T-helper 1 cell treated with Interleukin-12 subunit alpha and Interleukin-12 subunit beta and Interleukin-4 antibody, amounts not matched to agents 30 ng/mL and 1 ng/mL, for 36 hours (primary cell): ENCODE results near the gene MYL6. TPM values are rescaled to one million over a fixed set of nuclear protein-coding genes. Genes with fewer than 3 reads are reported as not detected.

Experiments used
- intact Hi-C: fragments of 100-400 bp; cut with micrococcal nuclease; formaldehyde crosslinking; loops from one replicate; pipeline ENCODE4 v1.15.1; 2024
- total RNA-seq: library from RNA; stranded (reverse); gene quantifications from 2 replicates; pipeline ENCODE4 v1.2.3, GENCODE V29; 2022

The MYL6 gene
- 1,662 and 1,663 TPM in 2 replicates for total RNA-seq

- intact Hi-C loops: loop anchor here (1.0 to 2.0 kb wide), 10 partner anchors 30 to 530 kb away; partner anchors contain the start of genes PA2G4, PTGES3, SPRYD4 and STAT2
Measured at GRCh38 chr12:56158029-56158925, at the start of gene MYL6. TSS of gene MYL6 (plus strand) at chr12:56158359. CDS start at chr12:56158402, 43 bp downstream.

DNA sequence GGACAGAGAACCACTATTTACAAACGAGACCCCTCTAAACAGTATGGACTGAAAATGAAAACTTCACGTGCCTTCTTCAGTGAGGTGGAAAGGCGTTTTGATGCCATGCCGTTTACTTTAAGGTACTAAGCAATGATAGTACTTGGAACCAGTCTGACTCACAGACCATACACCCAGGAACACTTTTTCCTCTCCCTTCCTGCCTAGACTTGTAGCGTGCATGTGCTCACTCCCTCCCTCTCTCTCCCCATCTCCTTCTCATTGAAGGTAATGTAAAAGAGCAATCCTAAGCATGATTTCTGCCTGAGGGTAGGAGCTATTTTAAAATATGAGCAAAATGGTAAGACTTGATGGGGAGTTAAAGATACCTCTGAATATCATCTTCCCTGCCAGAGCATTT lies 47.6 kb upstream of the MYL6 start:
- intact Hi-C loops: no loop called here

DNA sequence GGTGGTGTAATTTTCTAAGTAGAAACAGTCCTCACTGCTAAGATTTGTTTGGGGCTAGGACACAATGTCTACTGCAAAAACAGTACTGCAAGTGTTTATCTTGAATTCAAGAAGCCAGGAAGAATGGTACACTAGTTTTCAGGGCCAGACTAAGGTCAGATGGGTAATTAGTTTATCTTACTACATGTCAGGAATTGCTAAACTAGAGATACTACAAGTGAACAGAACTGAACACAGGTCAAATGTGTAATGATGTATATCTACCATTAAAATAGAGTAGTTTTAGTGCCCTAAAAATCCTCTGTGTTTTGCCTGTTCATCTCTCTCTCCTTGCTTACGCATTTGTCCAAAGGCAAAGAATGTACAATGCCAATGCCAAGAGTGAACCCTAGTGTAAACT lies 44.1 kb upstream of the MYL6 start:
- intact Hi-C loops: no loop called here

DNA sequence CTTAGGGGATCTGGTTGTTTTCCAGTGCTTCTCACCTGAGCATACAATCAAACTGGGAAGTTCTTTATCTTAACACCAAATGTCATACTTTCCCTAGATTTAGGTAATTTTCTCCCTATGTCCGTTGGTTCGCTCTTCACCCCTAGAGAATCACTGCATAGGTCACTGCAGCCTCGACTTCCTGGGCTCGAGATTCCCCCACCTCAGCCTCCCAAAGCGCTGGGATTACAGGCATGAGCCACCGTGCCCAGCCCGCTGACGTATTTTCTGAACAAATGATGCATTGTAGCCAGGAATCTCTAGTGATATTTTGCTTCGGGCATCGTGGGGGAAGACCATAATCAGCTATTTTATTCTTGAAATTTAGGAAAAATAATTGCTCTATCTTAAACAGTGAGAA lies 42.8 kb upstream of the MYL6 start:
- intact Hi-C loops: loop anchor here (5.0 kb wide), 3 partner anchors 972 to 1833 kb away; partner anchors contain the start of genes CBX5, HNRNPA1 and NAB2

DNA sequence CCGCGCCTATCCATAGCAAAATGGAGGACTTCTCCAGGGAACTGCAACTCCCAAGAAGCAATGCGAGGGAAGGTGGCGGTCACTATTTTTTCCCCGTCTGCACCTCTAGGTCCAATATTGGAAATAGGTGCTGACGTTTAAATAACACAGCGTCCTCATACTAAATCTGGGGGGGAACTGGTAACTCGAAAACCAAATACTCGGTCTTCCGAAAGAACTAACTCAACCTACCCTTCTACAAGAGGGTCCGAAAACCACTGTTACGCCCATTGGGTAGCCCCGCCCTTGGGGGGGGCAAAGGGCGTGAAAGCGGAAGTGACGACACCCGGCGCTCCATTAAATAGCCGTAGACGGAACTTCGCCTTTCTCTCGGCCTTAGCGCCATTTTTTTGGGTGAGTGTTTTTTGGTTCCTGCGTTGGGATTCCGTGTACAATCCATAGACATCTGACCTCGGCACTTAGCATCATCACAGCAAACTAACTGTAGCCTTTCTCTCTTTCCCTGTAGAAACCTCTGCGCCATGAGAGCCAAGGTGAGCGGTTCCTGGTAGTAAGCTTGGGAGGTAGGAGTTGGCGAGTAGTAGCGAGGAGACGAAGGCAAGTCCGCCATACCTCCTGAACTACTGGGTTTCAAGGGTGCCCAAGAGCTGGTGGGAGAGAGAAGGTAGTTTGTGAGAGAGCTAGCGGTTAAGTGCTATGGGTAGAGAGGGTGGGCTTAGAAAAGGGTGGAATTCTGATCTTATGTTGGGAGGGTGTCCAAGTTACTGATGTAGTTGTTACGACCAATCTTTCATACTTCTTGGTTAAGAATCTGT lies 41.7 kb upstream of the MYL6 start, which contains the start of gene RPL41:
Gene RPL41, plus strand, starts transcription at position 367 of the 815 bp plus-strand sequence.
- intact Hi-C loops: loop anchor here (1.0 to 5.0 kb wide), 7 partner anchors 12 to 1834 kb away; partner anchors contain the start of genes CBX5, HNRNPA1, NAB2 and PA2G4

DNA sequence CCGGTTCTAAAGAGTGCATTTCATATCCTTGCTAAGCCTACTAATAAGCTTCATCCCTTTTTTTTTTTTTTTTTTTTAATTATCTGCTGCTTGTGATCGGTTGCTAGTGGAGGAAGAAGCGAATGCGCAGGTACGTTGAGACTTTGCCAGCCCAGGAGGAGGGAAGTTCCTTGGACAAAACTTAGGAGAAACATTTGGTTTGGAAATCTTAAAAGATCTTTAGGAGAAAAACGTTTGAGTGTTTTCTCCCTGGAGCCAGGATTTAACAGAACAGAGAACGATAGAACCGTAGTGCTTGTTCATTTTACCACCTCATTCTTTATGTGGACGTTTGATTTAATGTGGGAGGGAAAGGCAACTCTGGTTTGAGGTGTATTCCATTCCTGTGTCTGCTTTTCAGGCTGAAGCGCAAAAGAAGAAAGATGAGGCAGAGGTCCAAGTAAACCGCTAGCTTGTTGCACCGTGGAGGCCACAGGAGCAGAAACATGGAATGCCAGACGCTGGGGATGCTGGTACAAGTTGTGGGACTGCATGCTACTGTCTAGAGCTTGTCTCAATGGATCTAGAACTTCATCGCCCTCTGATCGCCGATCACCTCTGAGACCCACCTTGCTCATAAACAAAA lies 41.0 kb upstream of the MYL6 start:
- intact Hi-C loops: loop anchor here (5.0 kb wide), 3 partner anchors 970 to 1835 kb away; partner anchors contain the start of genes CBX5, HNRNPA1 and NAB2

DNA sequence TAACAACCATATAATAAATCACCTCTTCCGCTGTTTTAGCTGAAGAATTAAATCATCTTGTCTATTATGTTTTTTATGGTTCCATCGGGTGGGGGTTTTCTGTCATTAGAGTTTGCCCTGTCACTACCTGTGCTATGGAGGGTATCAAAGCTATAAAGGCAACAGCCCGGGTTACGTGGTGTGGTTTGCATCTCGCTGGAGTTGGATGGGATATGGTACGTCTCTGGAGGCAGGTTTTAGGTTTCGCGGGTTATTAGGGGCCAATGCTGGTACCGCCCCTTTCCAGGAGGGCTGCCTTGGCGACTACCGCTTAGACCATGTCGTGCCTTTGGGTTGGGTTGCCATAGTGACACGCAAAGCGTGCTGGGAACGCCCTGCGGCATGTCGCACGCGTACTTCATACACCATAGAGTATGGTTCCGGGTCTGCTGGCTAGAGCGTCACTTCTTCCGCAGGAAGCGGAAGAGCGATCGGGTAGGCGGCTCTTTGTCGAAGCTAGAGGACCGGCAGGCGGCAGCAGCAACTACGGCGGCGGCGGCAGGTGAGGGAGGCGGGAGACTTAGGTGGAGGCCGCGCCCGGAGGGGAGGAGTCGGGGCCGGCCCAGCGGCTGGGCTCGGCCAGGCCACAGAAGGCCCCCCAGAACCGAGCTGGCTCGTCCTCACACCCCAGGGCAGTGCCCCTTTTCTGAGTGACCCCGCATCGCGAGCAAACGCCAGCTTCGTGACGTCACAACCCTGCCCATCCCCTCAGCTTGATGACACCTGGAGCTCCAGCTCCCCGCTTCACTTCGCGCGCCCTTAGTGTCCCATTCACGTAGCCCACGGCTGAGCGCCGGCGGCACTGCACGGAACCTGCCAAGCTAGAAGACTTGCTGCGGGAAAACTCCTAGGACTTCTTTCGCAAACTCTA lies 40.1 kb upstream of the MYL6 start, which contains the start of gene ZC3H10:
Gene ZC3H10, plus strand, starts transcription at position 489 of the 910 bp plus-strand sequence. CDS start 2,297 bp downstream, outside the sequence.
- intact Hi-C loops: loop anchor here (1.0 to 5.0 kb wide), 25 partner anchors 8 to 1836 kb away; partner anchors contain the start of genes CBX5, CDK4, COQ10A and CS

GRCh38 chr12:56118688-56119357 lies 39.3 kb upstream of the MYL6 start:
- intact Hi-C loops: loop anchor here (1.0 to 5.0 kb wide), 28 partner anchors 7 to 1837 kb away; partner anchors contain the start of genes ANKRD52, CBX5, CDK4 and COQ10A

GRCh38 chr12:56119361-56119796 lies 38.8 kb upstream of the MYL6 start:
- intact Hi-C loops: loop anchor here (1.0 to 5.0 kb wide), 11 partner anchors 71 to 1837 kb away; partner anchors contain the start of genes ANKRD52, CBX5, CDK4 and HNRNPA1

DNA sequence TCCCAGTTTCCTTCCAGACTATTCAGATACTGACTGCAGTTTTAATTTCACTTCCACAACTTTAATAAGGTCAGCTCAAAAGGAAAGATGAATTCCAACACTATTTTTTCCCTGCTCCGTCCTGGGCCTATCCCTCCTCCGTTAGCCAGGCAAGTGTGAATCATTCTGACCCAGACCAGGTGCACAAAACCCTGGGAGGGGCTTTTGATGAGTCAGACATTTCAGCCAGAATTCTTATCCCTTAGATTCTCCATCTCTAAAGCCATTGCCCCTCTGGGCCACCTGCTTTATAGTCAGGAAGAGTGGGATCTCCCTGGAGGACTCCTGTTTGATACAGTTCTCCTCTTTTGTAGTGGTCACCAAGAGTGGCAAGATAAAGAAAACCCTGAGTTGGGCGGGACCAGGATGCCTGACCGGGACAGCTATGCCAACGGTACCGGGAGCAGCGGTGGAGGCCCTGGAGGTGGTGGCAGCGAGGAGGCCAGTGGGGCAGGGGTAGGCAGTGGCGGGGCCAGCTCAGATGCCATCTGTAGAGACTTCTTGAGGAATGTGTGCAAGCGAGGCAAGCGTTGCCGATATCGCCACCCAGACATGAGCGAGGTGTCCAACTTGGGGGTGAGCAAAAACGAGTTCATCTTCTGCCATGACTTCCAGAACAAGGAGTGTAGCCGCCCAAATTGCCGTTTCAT lies 37.9 kb upstream of the MYL6 start:
- intact Hi-C loops: no loop called here

DNA sequence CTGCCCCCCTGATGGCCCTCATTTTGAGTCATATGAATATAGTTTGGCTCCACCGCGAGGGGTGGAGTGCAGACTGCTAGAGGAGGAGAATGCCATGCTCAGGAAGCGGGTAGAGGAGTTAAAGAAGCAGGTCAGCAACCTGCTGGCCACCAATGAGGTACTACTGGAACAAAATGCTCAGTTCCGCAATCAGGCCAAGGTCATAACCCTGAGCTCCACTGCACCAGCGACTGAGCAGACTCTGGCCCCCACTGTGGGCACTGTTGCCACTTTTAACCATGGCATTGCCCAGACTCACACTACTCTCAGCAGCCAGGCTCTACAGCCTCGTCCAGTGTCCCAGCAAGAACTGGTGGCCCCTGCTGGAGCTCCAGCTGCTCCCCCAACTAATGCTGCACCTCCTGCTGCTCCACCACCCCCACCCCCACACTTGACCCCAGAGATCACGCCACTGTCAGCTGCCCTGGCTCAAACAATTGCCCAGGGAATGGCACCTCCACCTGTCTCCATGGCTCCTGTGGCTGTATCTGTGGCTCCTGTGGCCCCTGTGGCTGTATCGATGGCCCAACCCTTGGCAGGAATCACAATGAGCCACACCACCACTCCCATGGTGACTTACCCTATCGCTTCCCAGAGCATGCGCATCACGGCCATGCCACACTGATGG lies 36.8 kb upstream of the MYL6 start:
- intact Hi-C loops: no loop called here

DNA sequence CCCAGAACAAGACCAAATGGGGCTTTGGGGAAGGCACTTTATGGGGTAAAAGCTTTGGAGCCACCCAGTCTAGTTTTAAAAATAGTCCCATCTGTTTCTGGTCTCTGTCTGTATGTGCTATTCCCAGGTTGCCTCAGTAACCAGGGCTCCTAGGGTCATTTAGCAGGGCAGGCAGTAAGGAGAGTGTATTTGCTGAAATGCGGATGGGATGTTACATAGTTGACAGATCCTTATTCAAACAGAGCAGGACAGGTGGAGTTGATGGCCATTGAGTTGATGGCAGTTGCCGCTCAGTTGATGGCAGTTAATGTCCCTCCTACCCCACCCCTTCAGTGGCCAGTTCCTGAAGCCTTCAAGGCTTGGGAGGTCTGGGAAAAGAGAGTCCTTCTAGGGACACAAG lies 35.5 kb upstream of the MYL6 start:
- intact Hi-C loops: no loop called here

DNA sequence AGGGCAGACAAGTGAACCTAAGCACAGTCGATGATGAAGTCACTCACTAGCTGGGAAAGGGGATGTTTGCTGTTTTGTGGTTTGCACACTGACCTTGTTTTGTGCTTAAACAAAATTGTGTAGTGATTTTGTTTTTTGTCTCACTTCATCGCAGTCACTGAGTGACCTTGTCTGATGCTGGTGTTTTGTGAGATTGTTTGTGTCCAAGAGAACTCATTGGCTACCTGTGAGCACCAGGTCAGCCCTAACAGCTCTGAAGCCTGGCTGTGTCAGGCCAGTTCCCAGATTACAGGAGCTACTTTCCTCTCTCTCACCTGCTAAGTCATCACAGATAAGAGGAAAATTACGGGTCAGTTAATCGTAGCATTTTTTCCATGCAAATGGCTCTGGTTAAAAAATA lies 34.0 kb upstream of the MYL6 start:
- intact Hi-C loops: no loop called here

DNA sequence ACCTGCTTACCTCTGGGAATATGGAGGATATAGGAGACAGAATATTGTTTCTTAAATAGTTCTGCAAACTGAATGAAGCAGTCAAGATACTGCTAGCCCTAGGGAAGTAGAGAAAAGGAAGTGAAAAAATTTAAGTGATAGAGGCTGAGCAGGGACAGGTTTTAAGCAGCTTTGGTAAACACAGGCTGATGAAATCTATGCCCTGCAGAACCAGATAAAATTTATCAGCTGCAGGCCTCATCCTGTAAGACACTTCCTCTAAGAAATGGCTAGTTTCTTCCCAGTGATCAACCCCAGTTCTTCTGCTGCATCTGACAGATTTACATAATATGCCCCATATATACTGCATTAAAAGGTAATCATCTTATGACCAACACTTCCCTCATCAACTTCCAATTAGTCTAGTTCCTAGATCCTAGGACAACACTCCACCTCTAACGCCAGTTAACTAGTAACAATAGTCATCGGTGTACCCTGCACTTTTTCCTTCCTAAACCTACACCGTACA lies 31.4 kb upstream of the MYL6 start:
- intact Hi-C loops: loop anchor here (1.0 to 5.0 kb wide), 13 partner anchors 8 to 1156 kb away; partner anchors contain the start of genes ANKRD52, COQ10A, CS and MYL6

DNA sequence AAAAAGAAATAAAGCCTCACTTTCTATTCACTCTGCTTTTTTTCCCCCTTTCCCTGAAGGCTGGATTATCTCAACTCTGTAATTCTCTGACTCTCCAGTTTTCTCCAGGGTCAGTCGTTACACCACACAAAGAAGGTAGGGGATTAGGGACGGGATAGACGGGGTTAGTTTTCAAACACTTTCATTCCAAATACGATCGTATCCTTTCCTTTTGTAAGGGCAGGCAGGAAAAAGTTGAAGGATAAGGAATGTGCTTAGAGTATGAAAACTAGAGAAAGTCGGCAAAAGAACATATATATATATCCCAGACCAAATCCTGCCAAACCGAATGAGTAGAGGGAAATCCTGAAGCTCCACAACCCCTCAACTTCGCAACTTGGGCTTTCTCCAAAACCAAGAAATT lies 30.7 kb upstream of the MYL6 start:
- intact Hi-C loops: loop anchor here (1.0 to 5.0 kb wide), 5 partner anchors 23 to 1155 kb away; partner anchors contain the start of genes ANKRD52, COQ10A, PA2G4 and TIMELESS

DNA sequence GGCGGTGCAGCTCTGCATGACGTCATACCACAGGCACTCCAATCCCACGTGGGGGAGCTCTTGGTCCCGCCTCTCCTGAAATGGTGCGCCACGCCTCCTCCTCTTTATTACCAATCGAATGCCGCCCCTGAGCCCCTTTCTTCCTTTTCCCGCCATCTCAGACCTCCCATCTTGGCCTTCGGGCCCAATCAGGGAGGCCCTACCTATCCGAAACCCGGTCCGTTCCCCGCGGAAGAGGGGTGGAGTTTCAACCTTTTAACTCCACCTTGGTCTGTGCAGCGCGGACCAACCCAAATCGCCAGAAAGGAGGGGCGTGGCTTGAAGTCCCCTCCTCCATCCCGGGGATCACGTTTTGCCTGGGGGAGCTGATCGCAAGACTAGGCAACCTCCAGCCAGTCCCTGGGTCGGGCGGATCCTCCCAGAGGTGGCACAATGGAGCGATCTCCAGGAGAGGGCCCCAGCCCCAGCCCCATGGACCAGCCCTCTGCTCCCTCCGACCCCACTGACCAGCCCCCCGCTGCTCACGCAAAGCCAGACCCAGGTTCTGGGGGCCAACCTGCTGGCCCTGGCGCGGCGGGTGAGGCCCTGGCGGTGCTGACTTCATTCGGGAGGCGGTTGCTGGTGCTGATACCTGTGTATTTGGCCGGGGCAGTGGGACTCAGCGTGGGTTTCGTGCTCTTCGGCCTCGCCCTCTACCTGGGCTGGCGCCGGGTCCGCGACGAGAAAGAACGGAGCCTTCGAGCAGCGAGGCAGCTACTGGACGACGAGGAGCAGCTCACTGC lies 30.1 kb upstream of the MYL6 start, which contains the start of gene ESYT1:
Gene ESYT1, plus strand, starts transcription at position 380 of the 782 bp plus-strand sequence. Its CDS starts 53 bp downstream, at position 433.
- intact Hi-C loops: loop anchor here (1.0 to 5.0 kb wide), 8 partner anchors 24 to 1154 kb away; partner anchors contain the start of genes ANKRD52, COQ10A, PA2G4 and PYM1
